Measurements from ENCODE around the gene TRIM44.
A peak's percentile ranks its signal among the peaks of the same experiment; 100 is the strongest.
"Not testable (repeated sequence)": the region's sequence is repeated elsewhere in the genome, so short reads cannot be mapped to it uniquely, and the experiment has no call there.

Gene TRIM44

GRCh38 chr11:35825386-35825785 is 162.8 kb downstream of the TRIM44 start:
- DNase-seq, result peak in 2 of 3 experiments; percentile 27 to 69

DNA sequence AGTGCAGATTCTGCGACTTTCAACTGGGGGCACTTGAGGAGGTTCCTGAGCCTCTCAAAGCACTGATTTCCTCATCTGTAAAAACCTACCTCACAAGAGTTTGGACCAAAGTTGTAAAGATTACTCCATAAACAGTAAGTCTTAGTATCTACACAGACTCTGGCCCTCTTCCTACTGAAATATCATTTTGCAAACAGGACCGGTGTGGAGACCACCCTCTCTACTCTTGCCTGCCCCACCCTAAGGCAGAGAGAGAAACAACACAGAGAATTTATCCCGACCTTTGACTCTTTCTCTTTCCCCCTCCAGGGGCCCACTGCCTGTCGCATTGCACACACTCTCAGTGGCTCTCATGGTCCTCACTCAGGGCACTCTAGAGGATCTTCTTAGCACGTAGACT is 163.4 kb downstream of the TRIM44 start:
- DNase-seq, result no peak

DNA sequence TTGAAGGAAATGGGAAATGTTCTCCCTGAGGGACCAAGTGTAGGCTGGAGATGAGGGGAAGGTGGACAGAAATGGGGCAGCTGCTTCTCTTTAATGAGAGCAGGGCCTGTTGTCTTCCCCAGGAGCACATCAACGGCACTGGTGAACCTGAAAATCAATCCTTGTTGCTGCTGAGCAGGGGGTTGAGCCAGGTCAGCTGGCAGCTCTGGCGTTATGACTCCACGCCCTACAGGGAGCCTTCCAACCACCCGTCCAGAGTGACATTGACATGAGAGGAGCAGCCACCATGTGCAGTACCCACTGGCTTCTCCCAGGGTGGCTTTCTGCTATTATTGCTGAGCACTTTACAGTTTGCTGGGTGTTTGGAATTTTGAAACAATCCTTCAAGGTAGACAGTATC is 164.4 kb downstream of the TRIM44 start:
- DNase-seq, result no peak

GRCh38 chr11:35836205-35836604 is 173.6 kb downstream of the TRIM44 start:
- DNase-seq, result no peak

- DNase-seq, result no peak
Observed at GRCh38 chr11:35838071-35838470, 175.5 kb downstream of the TRIM44 start.

DNA sequence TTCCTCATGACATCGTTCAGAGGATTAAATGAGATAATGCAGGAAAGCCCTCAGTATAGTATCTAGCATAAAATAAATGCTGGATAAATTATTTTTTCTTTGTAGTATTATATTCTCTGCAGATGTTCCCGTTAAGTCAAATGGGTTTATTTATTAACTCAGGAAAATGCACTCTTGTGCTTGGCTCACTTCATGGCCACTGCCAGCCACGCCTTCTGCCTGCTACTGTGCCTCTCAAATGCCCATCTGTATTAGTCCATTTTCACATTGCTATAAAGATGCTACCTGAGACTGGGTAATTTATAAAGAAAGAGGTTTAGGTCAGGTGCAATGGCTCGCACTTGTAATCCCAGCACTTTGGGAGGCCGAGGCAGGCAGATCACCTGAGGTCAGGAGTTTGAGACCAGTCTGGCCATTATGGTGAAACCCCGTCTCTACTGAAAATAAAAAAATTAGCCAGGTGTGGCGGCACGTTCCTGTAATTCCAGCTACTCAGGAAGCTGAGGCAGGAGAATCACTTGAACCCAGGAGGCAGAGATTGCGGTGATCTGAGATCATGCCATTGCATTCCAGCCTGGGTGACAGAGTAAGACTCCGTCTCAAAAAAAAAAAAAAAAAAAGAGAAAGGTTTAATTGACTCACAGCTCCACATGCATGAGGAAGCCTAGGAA is 176.3 kb downstream of the TRIM44 start:
- DNase-seq, result not testable (repeated sequence)

GRCh38 chr11:35839368-35840161 is 177.0 kb downstream of the TRIM44 start:
- no peak for DNase-seq

DNA sequence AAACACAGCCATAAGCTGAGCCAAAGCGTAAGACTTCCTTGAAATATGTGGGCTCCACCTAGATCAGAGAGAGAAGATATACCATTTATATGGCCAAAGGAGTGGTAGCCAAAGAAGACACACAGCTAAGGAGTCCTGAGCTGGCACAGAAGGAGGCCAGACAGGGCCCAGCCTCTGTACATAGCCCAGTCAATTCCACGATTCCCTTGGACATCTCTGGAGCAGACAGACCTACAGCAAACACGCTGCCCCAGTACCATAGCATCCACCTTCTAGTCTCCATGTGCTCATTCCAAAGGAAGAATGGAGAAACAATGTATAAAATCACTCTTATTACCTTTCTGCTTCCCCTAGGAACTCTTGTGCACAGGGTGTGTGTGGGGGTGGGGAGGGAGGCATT is 179.2 kb downstream of the TRIM44 start:
- DNase-seq, result no peak

GRCh38 chr11:35842958-35843357 is 180.4 kb downstream of the TRIM44 start:
- no peak for DNase-seq

DNA sequence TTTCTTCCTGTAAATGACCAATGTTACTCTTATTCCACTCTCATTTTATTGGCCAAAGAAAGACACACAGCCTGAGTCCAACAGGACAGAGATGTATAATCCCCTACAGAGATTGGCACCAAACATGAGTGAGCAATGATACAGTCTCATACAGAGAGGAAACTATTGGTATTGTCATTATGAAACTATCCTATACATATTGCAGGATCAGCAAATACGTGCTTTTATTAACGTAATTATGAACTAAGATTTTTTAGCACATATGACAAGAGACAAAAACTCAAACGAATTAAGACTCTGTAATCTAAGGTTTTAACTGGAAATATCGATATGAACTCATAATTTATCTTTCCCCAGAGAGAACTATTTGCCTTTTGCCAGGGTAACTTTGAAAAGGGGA is 182.0 kb downstream of the TRIM44 start:
- DNase-seq, result no peak

DNA sequence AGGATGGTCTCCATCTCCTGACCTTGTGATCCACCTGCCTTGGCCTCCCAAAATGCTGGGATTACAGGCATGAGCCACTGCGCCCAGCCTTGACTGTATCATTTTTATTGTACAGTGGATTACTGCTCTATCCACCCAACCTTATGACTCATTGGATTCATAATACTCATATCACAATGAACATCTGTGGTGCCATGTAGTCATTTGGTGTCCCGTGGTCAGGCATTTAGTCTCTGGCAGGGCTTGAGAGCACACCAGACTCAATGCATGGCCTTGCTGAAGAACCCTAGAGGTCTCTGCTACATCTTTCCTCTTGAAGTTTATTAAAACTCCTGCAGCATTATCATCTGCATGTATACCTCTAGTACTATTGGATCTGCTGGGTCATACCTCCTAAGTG is 183.3 kb downstream of the TRIM44 start:
- DNase-seq, result no peak

GRCh38 chr11:35846874-35847273 is 184.3 kb downstream of the TRIM44 start:
- DNase-seq, result no peak

GRCh38 chr11:35847473-35847872 is 184.9 kb downstream of the TRIM44 start:
- DNase-seq, result no peak

- DNase-seq, result no peak
Observed at GRCh38 chr11:35848616-35849015, 186.0 kb downstream of the TRIM44 start.

GRCh38 chr11:35850191-35850590 is 187.6 kb downstream of the TRIM44 start:
- no peak for DNase-seq

- DNase-seq, result no peak
Observed at GRCh38 chr11:35851342-35851741, 188.8 kb downstream of the TRIM44 start.

GRCh38 chr11:35852056-35852455 is 189.5 kb downstream of the TRIM44 start:
- no peak for DNase-seq

- DNase-seq, result peak in 1 of 3 experiments; percentile 3
Observed at GRCh38 chr11:35853971-35854370, 191.4 kb downstream of the TRIM44 start.

GRCh38 chr11:35855671-35856070 is 193.1 kb downstream of the TRIM44 start:
- no peak for DNase-seq

- no peak for DNase-seq
Observed at GRCh38 chr11:35856259-35856658, 193.7 kb downstream of the TRIM44 start.

DNA sequence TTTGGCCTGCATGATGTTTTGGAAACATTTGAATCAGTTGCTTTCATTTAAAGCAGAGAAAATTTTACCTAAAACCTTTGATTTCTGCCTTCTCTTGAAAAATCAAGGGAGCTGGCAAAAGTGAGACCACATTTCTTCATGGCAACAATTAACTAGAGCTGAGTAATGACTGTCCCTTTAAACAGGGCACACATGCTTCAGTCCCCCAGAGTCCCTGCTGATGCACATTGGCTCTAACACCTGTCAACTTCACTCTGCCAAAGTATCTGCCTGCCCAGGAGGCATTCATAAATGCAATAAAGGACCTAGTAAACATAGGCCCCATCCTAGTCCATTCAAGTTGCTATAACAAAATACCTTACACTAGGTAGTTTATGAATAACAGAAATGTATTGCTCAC is 194.2 kb downstream of the TRIM44 start:
- peak in 1 of 3 experiments; percentile 15 for DNase-seq

GRCh38 chr11:35857922-35858321 is 195.3 kb downstream of the TRIM44 start:
- DNase-seq, result no peak

GRCh38 chr11:35859301-35859700 is 196.7 kb downstream of the TRIM44 start:
- DNase-seq, result no peak

GRCh38 chr11:35860194-35860593 is 197.6 kb downstream of the TRIM44 start:
- not testable (repeated sequence) for DNase-seq

DNA sequence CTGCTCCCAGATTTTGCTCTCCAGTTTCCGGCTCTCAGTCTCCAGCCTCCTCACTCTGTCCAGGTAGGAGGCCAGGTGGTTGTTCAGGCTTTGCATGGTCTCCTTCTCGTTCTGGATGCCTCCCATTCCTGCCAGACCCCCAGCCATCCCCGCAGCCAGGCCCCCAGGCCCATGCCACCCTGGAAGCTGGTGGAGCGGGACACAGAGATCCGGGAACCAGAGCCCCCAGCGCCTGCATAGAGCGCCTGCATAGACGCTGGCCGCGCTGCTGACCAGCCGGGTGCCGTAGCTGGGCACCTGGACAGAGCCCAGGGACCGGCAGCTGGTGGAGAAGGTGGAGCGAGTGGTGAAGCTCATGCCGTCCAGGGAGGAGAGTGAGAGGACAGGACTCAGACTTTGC is 198.6 kb downstream of the TRIM44 start:
- no peak for DNase-seq
